Measurements from ENCODE around the gene ARHGAP24.
"Not testable (repeated sequence)": the region's sequence is repeated elsewhere in the genome, so short reads cannot be mapped to it uniquely, and the experiment has no call there.

ARHGAP24 gene

GRCh38 chr4:85486425-85487086, 11.6 kb downstream of the ARHGAP24 start:
- no peak for DNase-seq

GRCh38 chr4:85488416-85488815, 13.5 kb downstream of the ARHGAP24 start:
- no peak for DNase-seq

- no peak for DNase-seq
Observed at GRCh38 chr4:85489273-85489981, 14.5 kb downstream of the ARHGAP24 start.

GRCh38 chr4:85491527-85491926, 16.6 kb downstream of the ARHGAP24 start:
- peak; percentile 34 for DNase-seq

- no peak for DNase-seq
Observed at GRCh38 chr4:85492336-85492735, 17.4 kb downstream of the ARHGAP24 start.

- DNase-seq = no peak
Observed at GRCh38 chr4:85495621-85496020, 20.7 kb downstream of the ARHGAP24 start.

- no peak for DNase-seq
Observed at GRCh38 chr4:85496126-85496849, 21.3 kb downstream of the ARHGAP24 start.

GRCh38 chr4:85496933-85497332, 22.0 kb downstream of the ARHGAP24 start:
- no peak for DNase-seq

GRCh38 chr4:85498068-85498733, 23.3 kb downstream of the ARHGAP24 start:
- DNase-seq = no peak

GRCh38 chr4:85499573-85499972, 24.6 kb downstream of the ARHGAP24 start:
- no peak for DNase-seq

GRCh38 chr4:85500110-85500867, 25.3 kb downstream of the ARHGAP24 start:
- no peak for DNase-seq

GRCh38 chr4:85501145-85501544, 26.2 kb downstream of the ARHGAP24 start:
- not testable (repeated sequence) for DNase-seq

GRCh38 chr4:85508654-85509053, 33.7 kb downstream of the ARHGAP24 start:
- no peak for DNase-seq

- no peak for DNase-seq
Observed at GRCh38 chr4:85509882-85510631, 35.1 kb downstream of the ARHGAP24 start.

GRCh38 chr4:85510632-85510984, 35.7 kb downstream of the ARHGAP24 start:
- no peak for DNase-seq

- no peak for DNase-seq
Observed at GRCh38 chr4:85512446-85513205, 37.7 kb downstream of the ARHGAP24 start.

- no peak for DNase-seq
Observed at GRCh38 chr4:85514117-85514516, 39.2 kb downstream of the ARHGAP24 start.

- no peak for DNase-seq
Observed at GRCh38 chr4:85514783-85515182, 39.8 kb downstream of the ARHGAP24 start.

GRCh38 chr4:85515701-85516100, 40.8 kb downstream of the ARHGAP24 start:
- DNase-seq = no peak

GRCh38 chr4:85518526-85518925, 43.6 kb downstream of the ARHGAP24 start:
- not testable (repeated sequence) for DNase-seq

Measured in NCI-H1694 (cell line).